ENCODE data around the gene NUB1.

DNA sequence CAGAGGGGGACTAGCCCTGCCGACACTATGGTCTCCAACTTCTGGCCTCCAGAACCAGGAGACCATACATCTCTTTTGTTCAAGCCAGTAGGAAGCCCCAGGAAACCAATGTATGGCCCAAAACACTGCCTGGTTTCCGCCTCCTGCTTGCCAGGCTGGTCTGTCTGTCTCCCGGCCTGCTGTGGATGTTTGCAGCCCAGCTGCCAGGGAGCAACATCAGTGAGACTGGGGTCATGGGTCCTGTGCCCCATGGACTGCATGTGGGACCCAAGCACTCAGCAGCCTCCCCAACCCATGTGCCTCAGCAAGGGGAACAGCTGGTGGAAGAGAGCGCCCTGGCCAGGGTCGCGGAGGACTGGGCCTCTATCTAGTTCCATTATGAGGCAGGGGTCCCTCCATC lies 33.4 kb upstream of the NUB1 start:
- TF ChIP-seq CTCF (IDR thresholded peaks at IDR 0.05; ENCODE audit: insufficient read depth, low read depth, low read length) (no peak), EZH2 (IDR thresholded peaks at IDR 0.05; ENCODE audit: insufficient read depth, low read length) (no peak)

Measured in astrocyte (in vitro differentiated cells and primary cell).